GM21423 (cell line): ENCODE measurements around the gene CFL2.

Experiments
- ATAC-seq: cut with Tn5 transposase; IDR thresholded peaks from one replicate; pipeline ENCODE4 v1.9.1; 2021; ENCODE audit warnings: mild to moderate bottlenecking, moderate library complexity; ENCODE audit not compliant: unreplicated experiment

The CFL2 gene

DNA sequence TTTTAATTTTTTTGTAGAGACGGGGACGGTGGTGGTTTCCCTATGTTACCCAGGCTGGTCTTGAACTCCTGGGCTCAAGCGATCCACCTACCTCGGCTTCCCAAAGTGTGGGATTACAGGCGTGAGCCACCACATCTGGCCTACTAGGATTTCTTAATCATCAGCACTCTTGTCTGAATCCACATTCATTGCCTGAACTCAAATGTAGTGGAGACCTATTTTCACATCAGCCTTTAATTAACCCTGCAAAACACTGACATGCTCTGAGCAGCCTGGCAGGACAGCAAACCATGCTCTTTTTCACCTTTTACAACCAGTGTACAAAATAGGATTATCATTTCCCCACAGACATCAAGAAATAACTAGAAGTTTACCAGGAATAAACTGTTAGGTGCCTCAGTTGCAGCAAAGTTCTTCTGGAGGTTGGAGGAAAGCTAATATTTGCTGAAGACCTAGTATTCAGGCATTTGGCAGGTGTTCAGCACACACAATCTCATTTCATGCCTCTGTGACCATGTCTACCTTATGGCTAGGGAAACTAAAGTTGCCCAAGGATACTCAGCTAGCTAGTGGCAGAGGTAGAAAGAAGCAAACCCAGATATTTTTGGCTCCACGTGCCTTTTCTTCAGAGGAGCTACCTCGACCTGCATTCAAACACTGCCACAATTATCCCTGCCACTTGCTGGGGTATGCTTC lies 37.7 kb downstream of the CFL2 start:
- no peak for ATAC-seq

- ATAC-seq, result no peak
These were observed 40.7 kb downstream of the CFL2 start for GRCh38 chr14:34673702-34674101.

- ATAC-seq, result no peak
These were observed 42.7 kb downstream of the CFL2 start for GRCh38 chr14:34671716-34672115.

GRCh38 chr14:34668111-34668510 lies 46.3 kb downstream of the CFL2 start:
- ATAC-seq, result no peak

DNA sequence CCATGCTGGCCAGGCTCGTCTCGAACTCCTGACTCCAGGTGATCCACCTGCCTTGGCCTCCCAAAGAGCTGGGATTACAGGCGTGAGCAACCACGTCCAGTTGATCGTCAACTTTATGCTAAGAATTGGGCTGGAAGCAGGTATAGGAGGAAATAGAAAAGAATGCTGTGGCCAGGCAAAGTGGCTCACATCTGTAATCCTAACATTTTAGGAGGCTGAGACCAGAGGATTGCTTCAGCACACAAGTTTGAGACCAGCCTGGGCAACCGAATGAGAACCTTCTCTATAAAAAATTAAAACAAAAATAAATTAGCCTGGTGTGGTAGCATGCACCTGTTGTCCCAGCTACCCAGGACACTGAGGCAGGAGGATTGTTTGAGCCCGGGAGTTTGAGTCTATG lies 47.4 kb downstream of the CFL2 start:
- no peak for ATAC-seq

DNA sequence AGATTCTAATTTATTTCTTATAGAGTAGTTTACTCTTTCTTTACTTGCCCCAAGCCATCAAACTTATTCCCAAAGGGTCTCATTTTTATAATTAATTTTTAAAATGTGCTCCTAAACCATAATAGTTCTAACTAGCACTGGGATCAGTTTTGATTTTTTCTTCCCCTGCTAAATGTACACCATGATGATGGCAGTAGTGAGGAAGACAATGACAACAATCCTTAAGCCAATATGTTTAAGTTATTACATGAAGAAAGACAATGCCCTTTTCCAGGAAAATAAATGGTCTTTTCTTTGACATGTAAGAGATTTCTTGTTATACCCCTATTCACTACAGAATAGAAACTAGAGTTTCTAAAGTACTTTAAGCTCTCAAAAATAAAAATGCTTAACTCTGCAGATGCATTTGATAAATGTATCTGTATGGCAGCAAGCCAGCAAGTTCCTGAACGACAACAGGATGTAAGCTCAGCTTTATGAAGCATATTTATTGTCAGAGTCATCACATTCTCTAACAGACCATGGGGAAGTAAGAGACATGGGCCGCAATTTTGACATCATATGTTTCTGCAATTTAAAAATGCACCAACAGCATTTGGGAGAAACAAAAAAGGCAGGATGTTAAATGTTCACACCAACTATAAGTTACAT lies 48.5 kb downstream of the CFL2 start:
- ATAC-seq, result no peak

DNA sequence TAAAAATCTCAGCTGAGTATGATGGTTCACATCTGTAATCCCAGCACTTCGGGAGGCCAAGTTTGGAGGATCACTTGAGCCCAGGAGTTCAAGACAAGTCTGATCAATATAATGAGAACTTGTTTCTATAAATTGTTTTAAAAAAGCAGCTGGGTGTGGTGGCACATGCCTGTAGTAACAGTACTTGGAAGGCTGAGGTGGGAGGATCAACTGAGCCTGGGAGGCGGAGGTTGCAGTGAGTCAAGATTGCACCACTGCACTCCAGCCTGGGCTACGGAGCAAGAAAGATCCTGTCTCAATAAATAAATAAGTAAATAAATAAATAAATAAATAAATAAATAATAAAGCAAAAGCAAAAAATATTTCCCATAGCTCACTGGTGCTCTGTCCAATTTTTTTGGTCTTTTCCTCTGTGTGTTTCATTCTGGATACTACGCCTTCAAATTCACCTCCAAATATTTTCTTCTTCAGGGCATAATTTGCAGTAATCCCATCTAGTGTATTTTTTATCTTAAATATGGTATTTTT lies 51.8 kb downstream of the CFL2 start:
- no peak for ATAC-seq

DNA sequence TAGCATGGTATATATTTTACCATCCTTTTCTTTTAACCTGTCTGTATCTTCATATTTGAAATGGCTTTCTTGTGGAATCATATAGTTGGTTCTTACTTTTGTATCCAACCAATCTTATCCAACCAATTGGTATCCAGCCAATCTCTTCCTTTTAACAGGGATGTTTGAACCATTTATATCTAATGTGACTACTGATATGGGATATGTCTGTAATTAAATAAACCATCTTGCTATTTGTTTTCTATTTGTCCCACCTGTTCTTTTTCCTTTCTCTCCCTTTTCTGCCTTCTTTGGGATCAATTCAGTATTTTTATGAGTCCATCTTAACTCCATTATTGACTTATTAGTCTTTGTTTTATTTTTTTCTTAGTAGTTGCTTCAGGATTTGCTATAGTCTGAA lies 53.6 kb downstream of the CFL2 start:
- ATAC-seq, result no peak
